Thyroid gland (tissue), 4 donors: ENCODE results near the gene NCKAP5.

Experiments used
- POLR2A ChIP-seq, 2 donors: fragments of 450-650 bp; IDR thresholded peaks; one replicate each; pipeline ENCODE4 v1.6.1; 2017; ENCODE audit warnings: antibody characterized with exemption in 2 of 2, mild to moderate bottlenecking in 2 of 2, moderate library complexity in 1 of 2
- TF ChIP-seq, protein P1 (sequence below), 6 experiments: fragments of 200-600 bp in 3 of 6; fragments of 450-650 bp in 3 of 6; sonication (generic) in 3 of 6; IDR thresholded peaks; one replicate each; pipeline ENCODE4 v1.5.1; 2016 to 2019; ENCODE audit warnings: antibody characterized with exemption in 6 of 6, mild to moderate bottlenecking in 2 of 6, inconsistent platforms in 1 of 6, moderate library complexity in 1 of 6

DNA sequence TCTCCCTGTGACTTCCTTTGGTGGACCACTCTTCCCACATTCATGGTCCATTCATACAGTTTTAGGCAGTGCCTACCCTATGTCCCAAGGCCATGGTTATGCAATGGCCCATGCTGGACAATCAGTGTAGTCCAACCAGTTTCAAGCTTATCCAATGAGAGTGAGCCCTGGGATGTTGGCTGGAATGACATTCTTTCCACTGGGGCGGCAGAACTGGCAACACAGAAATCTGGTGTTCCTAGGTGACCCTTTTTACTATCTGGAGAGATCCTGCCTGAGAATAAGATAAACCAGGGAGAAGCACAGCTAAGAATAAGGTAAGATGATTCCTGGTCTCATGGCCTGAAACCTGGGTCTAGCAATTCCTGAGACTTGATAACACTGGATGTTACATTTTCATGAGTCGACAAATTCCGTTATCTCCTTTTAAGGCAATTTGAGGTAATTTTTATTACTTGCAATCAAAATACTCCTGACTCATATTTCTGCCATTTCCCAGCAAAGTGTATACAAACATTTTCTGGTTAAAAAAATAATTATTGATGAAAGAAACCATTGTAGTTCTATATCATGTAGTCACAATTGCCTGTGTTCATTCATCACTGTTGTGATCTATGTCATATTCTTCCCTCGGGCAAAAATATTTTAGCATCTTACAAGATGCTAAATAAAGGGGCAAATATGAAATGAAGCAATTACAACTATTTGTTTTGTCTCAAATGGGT lies 626.8 kb downstream of the NCKAP5 start:
- TF ChIP-seq, protein P1, sequence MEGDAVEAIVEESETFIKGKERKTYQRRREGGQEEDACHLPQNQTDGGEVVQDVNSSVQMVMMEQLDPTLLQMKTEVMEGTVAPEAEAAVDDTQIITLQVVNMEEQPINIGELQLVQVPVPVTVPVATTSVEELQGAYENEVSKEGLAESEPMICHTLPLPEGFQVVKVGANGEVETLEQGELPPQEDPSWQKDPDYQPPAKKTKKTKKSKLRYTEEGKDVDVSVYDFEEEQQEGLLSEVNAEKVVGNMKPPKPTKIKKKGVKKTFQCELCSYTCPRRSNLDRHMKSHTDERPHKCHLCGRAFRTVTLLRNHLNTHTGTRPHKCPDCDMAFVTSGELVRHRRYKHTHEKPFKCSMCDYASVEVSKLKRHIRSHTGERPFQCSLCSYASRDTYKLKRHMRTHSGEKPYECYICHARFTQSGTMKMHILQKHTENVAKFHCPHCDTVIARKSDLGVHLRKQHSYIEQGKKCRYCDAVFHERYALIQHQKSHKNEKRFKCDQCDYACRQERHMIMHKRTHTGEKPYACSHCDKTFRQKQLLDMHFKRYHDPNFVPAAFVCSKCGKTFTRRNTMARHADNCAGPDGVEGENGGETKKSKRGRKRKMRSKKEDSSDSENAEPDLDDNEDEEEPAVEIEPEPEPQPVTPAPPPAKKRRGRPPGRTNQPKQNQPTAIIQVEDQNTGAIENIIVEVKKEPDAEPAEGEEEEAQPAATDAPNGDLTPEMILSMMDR (IDR thresholded peaks at IDR 0.05): no peak
- TF ChIP-seq POLR2A (IDR thresholded peaks at IDR 0.05): no peak
